Measurements from ENCODE around the gene TRPM1.

DNA sequence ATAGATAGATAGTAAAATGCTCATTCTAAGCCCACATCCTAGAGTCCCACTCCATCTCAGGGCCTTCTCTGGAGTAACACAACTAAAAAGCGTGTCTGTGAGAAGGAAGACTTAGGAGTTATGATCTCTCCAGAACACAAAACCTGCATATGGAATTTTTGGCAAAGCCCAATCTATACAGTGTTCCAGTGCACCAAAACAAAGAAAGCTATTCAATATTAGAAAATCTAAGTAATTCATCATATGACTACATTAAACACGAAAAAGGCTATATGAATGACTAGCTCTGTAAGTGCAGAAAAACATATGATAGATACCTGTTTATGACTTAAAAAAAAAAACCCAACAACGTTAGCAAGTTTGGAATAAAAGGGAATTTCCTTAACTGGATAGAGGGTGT is 137.8 kb downstream of the TRPM1 start:
- TF ChIP-seq, protein P1, sequence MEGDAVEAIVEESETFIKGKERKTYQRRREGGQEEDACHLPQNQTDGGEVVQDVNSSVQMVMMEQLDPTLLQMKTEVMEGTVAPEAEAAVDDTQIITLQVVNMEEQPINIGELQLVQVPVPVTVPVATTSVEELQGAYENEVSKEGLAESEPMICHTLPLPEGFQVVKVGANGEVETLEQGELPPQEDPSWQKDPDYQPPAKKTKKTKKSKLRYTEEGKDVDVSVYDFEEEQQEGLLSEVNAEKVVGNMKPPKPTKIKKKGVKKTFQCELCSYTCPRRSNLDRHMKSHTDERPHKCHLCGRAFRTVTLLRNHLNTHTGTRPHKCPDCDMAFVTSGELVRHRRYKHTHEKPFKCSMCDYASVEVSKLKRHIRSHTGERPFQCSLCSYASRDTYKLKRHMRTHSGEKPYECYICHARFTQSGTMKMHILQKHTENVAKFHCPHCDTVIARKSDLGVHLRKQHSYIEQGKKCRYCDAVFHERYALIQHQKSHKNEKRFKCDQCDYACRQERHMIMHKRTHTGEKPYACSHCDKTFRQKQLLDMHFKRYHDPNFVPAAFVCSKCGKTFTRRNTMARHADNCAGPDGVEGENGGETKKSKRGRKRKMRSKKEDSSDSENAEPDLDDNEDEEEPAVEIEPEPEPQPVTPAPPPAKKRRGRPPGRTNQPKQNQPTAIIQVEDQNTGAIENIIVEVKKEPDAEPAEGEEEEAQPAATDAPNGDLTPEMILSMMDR (IDR thresholded peaks at IDR 0.05): no peak
- TF ChIP-seq POLR2AphosphoS5 (IDR thresholded peaks at IDR 0.05) (no peak), POLR2A (IDR thresholded peaks at IDR 0.05) (no peak)
